Activated B cell treated with CpG ODN at 0.5 μM for 24 hours (primary cell): ENCODE data around the gene KRTAP20-3. TPM values are rescaled to one million over a fixed set of nuclear protein-coding genes. Genes with fewer than 3 reads are reported as not detected.

Experiments
- ATAC-seq: fragments of 200-7000 bp; cut with Tn5 transposase; one replicate; pipeline ENCODE4 v1.10.0; 2021; ENCODE audit warnings: low read depth, mild to moderate bottlenecking, moderate library complexity
- CTCF ChIA-PET: fragments of 350-600 bp; sonication (Branson Sonifier 250); formaldehyde crosslinking; loops from one replicate; lab custom pipeline; 2021; ENCODE audit warnings: antibody characterized with exemption; lab: Charles Lee
- POLR2A ChIA-PET: fragments of 350-600 bp; sonication (Branson Sonifier 250); formaldehyde crosslinking; loops from one replicate; lab custom pipeline; 2021; ENCODE audit warnings: antibody characterized with exemption; lab: Charles Lee
- DNase-seq: peaks from one replicate; pipeline ENCODE4 v3.0.0; 2022
- H3K27ac Mint-ChIP-seq: one replicate; pipeline ENCODE4 v1.8.0; 2020; ENCODE audit warnings: mixed read lengths
- H3K27me3 Mint-ChIP-seq: one replicate; pipeline ENCODE4 v1.8.0; 2021; ENCODE audit warnings: mixed read lengths
- H3K36me3 Mint-ChIP-seq: one replicate; pipeline ENCODE4 v1.8.0; 2021; ENCODE audit warnings: low read depth, mixed read lengths
- H3K4me1 Mint-ChIP-seq: one replicate; pipeline ENCODE4 v1.8.0; 2021; ENCODE audit warnings: mixed read lengths
- H3K4me3 Mint-ChIP-seq: one replicate; pipeline ENCODE4 v1.8.0; 2020; ENCODE audit warnings: mild to moderate bottlenecking, mixed read lengths
- H3K9me3 Mint-ChIP-seq: one replicate; pipeline ENCODE4 v1.8.0; 2020; ENCODE audit warnings: mixed read lengths
- intact Hi-C: fragments of 100-400 bp; cut with micrococcal nuclease; formaldehyde crosslinking; loops from one replicate; pipeline ENCODE4 v1.15.1; 2024
- total RNA-seq: library from RNA; stranded (reverse); gene quantifications from 2 replicates; pipeline ENCODE4 v1.2.3, GENCODE V29; 2022
- TF ChIP-seq, protein P1 (sequence below): fragments of 200-600 bp; IDR thresholded peaks from one replicate; pipeline ENCODE4 v1.8.0; 2022; ENCODE audit warnings: antibody characterized with exemption, mild to moderate bottlenecking

The KRTAP20-3 gene
- total RNA-seq, 1 donor from 2014 or later = not detected

DNA sequence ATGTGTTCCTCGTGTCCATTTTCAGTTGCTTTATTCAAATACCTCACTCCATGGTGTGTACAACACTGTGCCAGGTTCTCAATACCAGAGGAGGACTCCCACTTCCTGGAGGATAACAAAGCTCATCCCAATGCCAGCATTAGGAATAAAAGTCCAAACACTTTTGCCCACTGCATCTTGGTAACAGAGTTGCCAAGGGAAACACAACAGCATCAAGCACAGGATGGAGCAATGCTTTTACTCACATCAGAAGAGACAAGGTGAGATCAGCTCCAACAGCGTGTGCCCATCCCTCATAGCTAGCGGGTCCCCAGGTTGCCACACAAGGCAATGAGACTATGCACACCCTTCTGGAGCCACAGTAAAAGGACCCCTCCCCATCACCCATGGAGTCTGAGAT is 19.3 kb upstream of the KRTAP20-3 start:
- no peak overlapping the region for H3K4me3 Mint-ChIP-seq
- H3K27me3 Mint-ChIP-seq = no peaks in the 10 kb centered on the region
- CTCF ChIA-PET = no interaction called here
- no peak overlapping the region for H3K27ac Mint-ChIP-seq
- DNase-seq (no peak), ATAC-seq (no peak)
- intact Hi-C loops = loop anchor here (10.0 kb wide), 1 partner anchor 71 kb away; no protein-coding TSS in a partner anchor
- peaks cover 8% of the 10 kb centered on the region for H3K9me3 Mint-ChIP-seq
- H3K4me1 Mint-ChIP-seq = no peaks in the 10 kb centered on the region
- no peaks in the 10 kb centered on the region for H3K36me3 Mint-ChIP-seq
- POLR2A ChIA-PET = no interaction called here
- TF ChIP-seq, protein P1, sequence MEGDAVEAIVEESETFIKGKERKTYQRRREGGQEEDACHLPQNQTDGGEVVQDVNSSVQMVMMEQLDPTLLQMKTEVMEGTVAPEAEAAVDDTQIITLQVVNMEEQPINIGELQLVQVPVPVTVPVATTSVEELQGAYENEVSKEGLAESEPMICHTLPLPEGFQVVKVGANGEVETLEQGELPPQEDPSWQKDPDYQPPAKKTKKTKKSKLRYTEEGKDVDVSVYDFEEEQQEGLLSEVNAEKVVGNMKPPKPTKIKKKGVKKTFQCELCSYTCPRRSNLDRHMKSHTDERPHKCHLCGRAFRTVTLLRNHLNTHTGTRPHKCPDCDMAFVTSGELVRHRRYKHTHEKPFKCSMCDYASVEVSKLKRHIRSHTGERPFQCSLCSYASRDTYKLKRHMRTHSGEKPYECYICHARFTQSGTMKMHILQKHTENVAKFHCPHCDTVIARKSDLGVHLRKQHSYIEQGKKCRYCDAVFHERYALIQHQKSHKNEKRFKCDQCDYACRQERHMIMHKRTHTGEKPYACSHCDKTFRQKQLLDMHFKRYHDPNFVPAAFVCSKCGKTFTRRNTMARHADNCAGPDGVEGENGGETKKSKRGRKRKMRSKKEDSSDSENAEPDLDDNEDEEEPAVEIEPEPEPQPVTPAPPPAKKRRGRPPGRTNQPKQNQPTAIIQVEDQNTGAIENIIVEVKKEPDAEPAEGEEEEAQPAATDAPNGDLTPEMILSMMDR = no peak

DNA sequence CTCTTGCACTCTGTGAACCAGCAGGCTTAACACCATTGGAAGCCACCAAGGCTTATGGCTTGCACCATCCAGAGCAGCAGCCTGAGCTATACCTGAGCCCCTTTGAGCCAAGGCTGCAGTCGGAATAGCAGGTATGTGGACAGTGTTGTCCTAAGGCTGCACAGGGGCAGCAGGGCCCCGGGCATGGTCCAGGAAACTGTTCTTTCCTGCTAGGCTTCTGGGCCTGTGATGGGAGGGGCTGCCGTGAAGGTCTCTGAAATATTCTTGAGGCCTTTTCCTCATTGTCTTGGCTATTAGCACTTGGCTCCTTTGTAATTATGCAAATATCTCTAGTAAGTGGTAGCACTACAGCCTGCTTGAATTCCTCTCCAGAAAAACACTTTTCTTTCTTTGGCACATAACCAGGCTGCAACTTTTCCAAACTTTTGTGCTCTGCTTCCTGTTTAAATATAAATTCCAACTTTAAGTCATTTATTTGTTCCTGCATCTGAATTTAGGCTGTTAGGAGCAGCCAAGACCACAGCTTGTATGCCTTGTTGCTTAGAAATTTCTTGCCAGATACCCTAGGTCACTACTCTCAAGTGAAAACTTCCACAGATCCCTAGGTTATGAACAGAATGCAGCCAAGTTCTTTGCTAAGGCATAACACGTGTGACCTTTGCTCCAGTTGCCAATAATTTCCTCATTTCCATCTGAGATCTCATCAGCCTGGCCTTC is 17.1 kb upstream of the KRTAP20-3 start:
- H3K4me3 Mint-ChIP-seq = no peak overlapping the region
- no peak for DNase-seq
- H3K27ac Mint-ChIP-seq = no peak overlapping the region
- no peak for ATAC-seq
- TF ChIP-seq, protein P1 = no peak
- H3K27me3 Mint-ChIP-seq = no peaks in the 10 kb centered on the region
- ChIA-PET CTCF (no interaction called here), POLR2A (no interaction called here)
- peaks cover 8% of the 10 kb centered on the region for H3K9me3 Mint-ChIP-seq
- no peaks in the 10 kb centered on the region for H3K4me1 Mint-ChIP-seq
- intact Hi-C loops = loop anchor here (10.0 kb wide), 1 partner anchor 69 kb away; no protein-coding TSS in a partner anchor
- no peaks in the 10 kb centered on the region for H3K36me3 Mint-ChIP-seq

DNA sequence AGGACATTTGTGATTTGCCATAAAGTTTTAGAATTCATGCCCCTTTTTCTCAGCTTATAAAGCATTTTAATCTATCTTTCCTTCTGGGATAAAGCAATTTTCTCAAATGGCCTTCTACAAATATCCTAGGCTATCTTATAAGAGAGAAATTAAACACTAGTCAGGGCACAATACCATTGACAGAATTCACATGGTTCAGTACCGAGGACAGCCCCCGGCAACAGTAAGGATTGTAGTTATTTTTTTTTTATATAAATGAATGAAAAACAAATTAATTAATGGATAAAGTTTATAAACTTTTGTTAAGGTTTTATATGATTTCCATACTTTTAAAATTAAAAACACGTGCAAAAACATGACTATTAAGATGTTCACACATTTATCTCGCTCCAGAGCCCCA is 14.6 kb upstream of the KRTAP20-3 start:
- H3K4me1 Mint-ChIP-seq = no peaks in the 10 kb centered on the region
- ChIA-PET POLR2A (no interaction called here), CTCF (no interaction called here)
- no peaks in the 10 kb centered on the region for H3K27me3 Mint-ChIP-seq
- no peaks in the 10 kb centered on the region for H3K36me3 Mint-ChIP-seq
- ATAC-seq (no peak), DNase-seq (no peak)
- intact Hi-C loops = loop anchor here (10.0 kb wide), 1 partner anchor 67 kb away; no protein-coding TSS in a partner anchor
- no peak overlapping the region for H3K4me3 Mint-ChIP-seq
- TF ChIP-seq, protein P1 = no peak
- peaks cover 8% of the 10 kb centered on the region for H3K9me3 Mint-ChIP-seq
- H3K27ac Mint-ChIP-seq = no peak overlapping the region

DNA sequence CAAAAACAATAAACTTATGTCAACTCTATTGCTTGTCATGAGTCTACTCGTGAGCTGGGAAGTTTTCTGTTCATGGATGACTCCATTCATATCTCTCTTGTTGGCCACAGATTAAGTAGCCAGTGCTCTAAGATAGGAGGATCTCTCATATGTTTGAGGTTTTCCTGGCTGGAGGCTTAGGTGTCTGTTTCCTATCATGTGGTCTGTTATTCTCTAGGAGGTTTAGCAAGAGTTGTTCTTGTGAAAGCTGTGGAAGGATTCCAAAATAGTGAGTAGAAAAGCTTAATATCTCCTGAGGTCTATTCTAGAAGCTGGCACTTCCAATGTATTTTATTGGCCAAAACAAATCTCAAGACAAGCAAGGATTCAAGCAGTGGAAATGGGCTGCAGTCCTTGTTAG is 13.5 kb upstream of the KRTAP20-3 start:
- intact Hi-C loops = loop anchor here (10.0 kb wide), 1 partner anchor 66 kb away; no protein-coding TSS in a partner anchor
- Mint-ChIP-seq H3K9me3 (peaks cover 8% of the 10 kb centered on the region), H3K27ac (no peak overlapping the region), H3K4me3 (no peak overlapping the region), H3K27me3 (no peaks in the 10 kb centered on the region), H3K36me3 (no peaks in the 10 kb centered on the region), H3K4me1 (no peaks in the 10 kb centered on the region)
- TF ChIP-seq, protein P1 = no peak
- ATAC-seq (no peak), DNase-seq (no peak)
- POLR2A ChIA-PET = no interaction called here
- CTCF ChIA-PET = no interaction called here

DNA sequence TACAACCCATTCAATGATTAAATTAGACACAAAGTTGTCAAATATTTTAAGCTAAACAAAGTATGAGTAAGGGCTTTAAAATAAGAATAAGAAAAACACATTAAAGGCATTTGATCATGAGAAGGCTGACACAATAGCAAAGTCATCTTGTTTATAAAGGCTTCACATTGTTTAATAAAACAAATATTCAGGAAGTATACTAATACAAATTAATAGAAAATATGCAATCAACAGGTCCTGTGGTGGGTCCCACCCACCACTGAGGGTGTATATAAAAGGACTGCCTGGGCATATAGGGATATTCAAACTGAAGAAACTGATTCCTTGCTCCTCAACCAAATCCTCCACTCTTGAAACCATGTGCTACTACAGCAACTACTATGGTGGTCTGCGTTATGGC is 7.8 kb upstream of the KRTAP20-3 start, which contains the start of gene KRTAP20-2:
KRTAP20-2 (plus strand) TSS at position 301 of the 400 bp plus-strand sequence; CDS start at position 359, 58 bp downstream.
- ChIA-PET POLR2A (no interaction called here), CTCF (no interaction called here)
- Mint-ChIP-seq H3K27ac (no peak within 1 kb of the TSS), H3K4me1 (no peaks in the 10 kb centered on the region), H3K9me3 (peaks cover 3% of the 10 kb centered on the region), H3K36me3 (no peaks in the 10 kb centered on the region), H3K4me3 (no peak within 1 kb of the TSS), H3K27me3 (no peaks in the 10 kb centered on the region)
- no peak for DNase-seq
- TF ChIP-seq, protein P1 = no peak
- intact Hi-C loops = no loop called here
- ATAC-seq = no peak
